ENCODE data around the gene SRRM4. TPM values are rescaled to one million over a fixed set of nuclear protein-coding genes. Genes with fewer than 3 reads are reported as not detected.

Gene SRRM4
- total RNA-seq, 4 donors from 2014 or later = 0.10 to 0.27 TPM; not detected in 2

GRCh38 chr12:119050663-119051062, 69.3 kb downstream of the SRRM4 start:
- intact Hi-C loops (cut with DNase I) = no loop called here
- H3K4me1 ChIP-seq = no peaks in the 10 kb centered on the region
- H3K4me3 ChIP-seq (replicated peaks in 1 of 3) = no peak overlapping the region
- H3K36me3 ChIP-seq = no peaks in the 10 kb centered on the region
- TF ChIP-seq CTCF (IDR thresholded peaks at IDR 0.05) = no peak
- TF ChIP-seq POLR2A (IDR thresholded peaks at IDR 0.05) = no peak
- DNase-seq = no peak
- no peaks in the 10 kb centered on the region for H3K27me3 ChIP-seq
- H3K9me3 ChIP-seq = no peaks in the 10 kb centered on the region
- H3K27ac ChIP-seq = no peak overlapping the region

GRCh38 chr12:119051474-119051873, 70.1 kb downstream of the SRRM4 start:
- no peaks in the 10 kb centered on the region for H3K9me3 ChIP-seq
- WGBS, 2 donors = 81 to 84% methylated on average over 4 of the region's 4 CpGs
- H3K27me3 ChIP-seq = no peaks in the 10 kb centered on the region

GRCh38 chr12:119052001-119052400, 70.7 kb downstream of the SRRM4 start:
- intact Hi-C loops (cut with DNase I) = no loop called here
- H3K4me3 ChIP-seq (replicated peaks in 1 of 3) = no peak overlapping the region
- 82 to 85% methylated on average over 5 of the region's 5 CpGs for WGBS, 2 donors
- DNase-seq = no peak
- H3K27me3 ChIP-seq = no peaks in the 10 kb centered on the region
- H3K4me1 ChIP-seq = no peaks in the 10 kb centered on the region
- no peaks in the 10 kb centered on the region for H3K9me3 ChIP-seq
- no peak overlapping the region for H3K27ac ChIP-seq
- no peak for TF ChIP-seq POLR2A (IDR thresholded peaks at IDR 0.05)
- TF ChIP-seq CTCF (IDR thresholded peaks at IDR 0.05) = no peak
- H3K36me3 ChIP-seq = no peaks in the 10 kb centered on the region

More at GRCh38 chr12:119051474-119051873, 70.1 kb downstream of the SRRM4 start:
- DNase-seq = no peak
- Histone ChIP-seq H3K4me3 (replicated peaks in 1 of 3) (no peak overlapping the region), H3K36me3 (no peaks in the 10 kb centered on the region), H3K4me1 (no peaks in the 10 kb centered on the region), H3K27ac (no peak overlapping the region)
- intact Hi-C loops (cut with DNase I) = no loop called here
- TF ChIP-seq POLR2A (IDR thresholded peaks at IDR 0.05) = no peak
- no peak for TF ChIP-seq CTCF (IDR thresholded peaks at IDR 0.05)

GRCh38 chr12:119055977-119056376, 74.6 kb downstream of the SRRM4 start:
- intact Hi-C loops (cut with DNase I) = no loop called here
- 31 to 47% methylated on average over 3 of the region's 3 CpGs for WGBS, 2 donors
- no peak for DNase-seq

More at GRCh38 chr12:119055977-119056376, 74.6 kb downstream of the SRRM4 start:
- Histone ChIP-seq H3K9me3 (no peaks in the 10 kb centered on the region), H3K4me1 (no peaks in the 10 kb centered on the region), H3K36me3 (no peaks in the 10 kb centered on the region), H3K27me3 (no peaks in the 10 kb centered on the region), H3K27ac (no peak overlapping the region), H3K4me3 (replicated peaks in 1 of 3) (no peak overlapping the region)
- no peak for TF ChIP-seq POLR2A (IDR thresholded peaks at IDR 0.05)
- no peak for TF ChIP-seq CTCF (IDR thresholded peaks at IDR 0.05)

All from thyroid gland (tissue), 4 donors.